HCT116 (cell line): Measurements from ENCODE around the gene FGF1. TPM values are rescaled to one million over a fixed set of nuclear protein-coding genes. Genes with fewer than 3 reads are reported as not detected.

Experiments
- ATAC-seq: fragments of 200-7000 bp; cut with Tn5 transposase; 2 replicates; pipeline ENCODE4 v1.9.1; 2020; ENCODE audit warnings: mild to moderate bottlenecking, moderate library complexity
- BruUV-seq: library from RNA; stranded (reverse); fragments of 400-500 nt; replicated peaks from 2 replicates; lab custom pipeline; 2021; lab: Mats Ljungman, UMichigan
- CTCF ChIA-PET: fragments of 300-600 bp; sonication (Branson Sonifier 250); formaldehyde crosslinking; loops from one replicate; lab custom pipeline; 2021; ENCODE audit warnings: antibody characterized with exemption; lab: Charles Lee
- POLR2A ChIA-PET: fragments of 300-600, 350-600 bp; sonication (Branson Sonifier 250); formaldehyde crosslinking; loops from one replicate; lab custom pipeline; 2021; ENCODE audit warnings: antibody characterized with exemption; lab: Charles Lee
- RAD21 ChIA-PET, 2 experiments: fragments of 300-600 bp; sonication (Branson Sonifier 250); formaldehyde crosslinking; loops; one replicate each; lab custom pipeline; 2023; ENCODE audit warnings: low total read pairs in 2 of 2; ENCODE audit not compliant: uncharacterized antibody in 2 of 2, unreplicated experiment in 2 of 2, low non-redundant PET in 1 of 2; lab: Charles Lee
- DNase-seq: peaks from one replicate; pipeline ENCODE4 v3.0.0-alpha.2; 2010; ENCODE audit warnings: low read depth, low spot score
- H2AFZ ChIP-seq: fragments of 200-600 bp; shearing (Covaris generic), sonication (generic); 2 replicates; pipeline ENCODE4 v1.6.1; 2017; ENCODE audit warnings: low read depth, mixed run types, mixed read lengths, antibody characterized with exemption, low read length; ENCODE audit not compliant: poor library complexity, severe bottlenecking
- H3K27ac ChIP-seq: 2 replicates; pipeline ENCODE4 v1.5.1; 2012; ENCODE audit warnings: low read depth, low read length
- H3K27me3 ChIP-seq: fragments of 200-600 bp; sonication (generic); 2 replicates; pipeline ENCODE4 v1.6.1; 2016; ENCODE audit warnings: mixed run types, low read length, mixed read lengths; ENCODE audit not compliant: insufficient read depth
- H3K36me3 ChIP-seq, 2 experiments: fragments of 200-500 bp in 1 of 2; fragments of 200-600 bp in 1 of 2; sonication (Bioruptor generic) in 1 of 2; sonication (generic) in 1 of 2; 2 replicates each; pipeline versions ENCODE4 v1.5.1 to v1.6.1; 2014 to 2016; ENCODE audit warnings: low read length in 2 of 2, inconsistent platforms in 1 of 2, mixed read lengths in 1 of 2, mixed run types in 1 of 2; ENCODE audit not compliant: insufficient read depth in 2 of 2, control insufficient read depth in 1 of 2
- H3K4me1 ChIP-seq, 2 experiments: fragments of 200-600 bp in 1 of 2; sonication (generic) in 1 of 2; 2 replicates each; pipeline versions ENCODE4 v1.5.1 to v1.6.1; 2012 to 2017; ENCODE audit warnings: low read length in 2 of 2, inconsistent platforms in 1 of 2, mild to moderate bottlenecking in 1 of 2, mixed read lengths in 1 of 2, mixed run types in 1 of 2, moderate library complexity in 1 of 2; ENCODE audit not compliant: insufficient read depth in 2 of 2, control insufficient read depth in 1 of 2
- H3K4me2 ChIP-seq: fragments of 200-600 bp; sonication (generic); 2 replicates; pipeline ENCODE4 v1.6.1; 2017; ENCODE audit warnings: mixed run types, low read length, mixed read lengths
- H3K4me3 ChIP-seq, 2 experiments: fragments of 200-600 bp in 1 of 2; sonication (generic) in 1 of 2; replicated peaks in 1 of 2; 2 replicates each; pipeline ENCODE4 v1.5.1; 2011 to 2016; ENCODE audit warnings: low read length in 2 of 2, control low read depth in 1 of 2, low read depth in 1 of 2, mild to moderate bottlenecking in 1 of 2, mixed read lengths in 1 of 2, mixed run types in 1 of 2
- H3K79me2 ChIP-seq: fragments of 200-600 bp; sonication (generic); 2 replicates; pipeline ENCODE4 v1.6.1; 2017; ENCODE audit warnings: mild to moderate bottlenecking, mixed run types, low read length, moderate library complexity, mixed read lengths; ENCODE audit not compliant: insufficient read depth
- H3K9ac ChIP-seq: fragments of 200-600 bp; sonication (generic); 2 replicates; pipeline ENCODE4 v1.6.1; 2016; ENCODE audit warnings: low read length, mixed read lengths
- H3K9me2 ChIP-seq: fragments of 200-600 bp; sonication (generic), shearing (Covaris generic); 2 replicates; pipeline ENCODE4 v1.6.1; 2017; ENCODE audit warnings: mixed run types, mild to moderate bottlenecking, moderate library complexity; ENCODE audit not compliant: insufficient read depth
- H3K9me3 ChIP-seq, 2 experiments: fragments of 200-500 bp in 1 of 2; fragments of 200-600 bp in 1 of 2; sonication (Bioruptor generic) in 1 of 2; sonication (generic) in 1 of 2; 2 replicates each; pipeline ENCODE4 v1.6.1; 2014 to 2017; ENCODE audit warnings: low read length in 2 of 2, mixed read lengths in 2 of 2, inconsistent platforms in 1 of 2, low read depth in 1 of 2, mild to moderate bottlenecking in 1 of 2, mixed run types in 1 of 2, moderate library complexity in 1 of 2; ENCODE audit not compliant: control insufficient read depth in 1 of 2, insufficient read depth in 1 of 2
- H4K20me1 ChIP-seq: fragments of 200-600 bp; sonication (generic), shearing (Covaris generic); 2 replicates; pipeline ENCODE4 v1.6.1; 2017; ENCODE audit warnings: mixed run types, mild to moderate bottlenecking, moderate library complexity; ENCODE audit not compliant: insufficient read depth
- ATF3 ChIP-seq: IDR thresholded peaks from 2 replicates; pipeline ENCODE4 v1.6.1; 2012
- CBX3 ChIP-seq: IDR thresholded peaks from 2 replicates; pipeline ENCODE4 v1.6.1; 2012; ENCODE audit warnings: low read depth
- CEBPB ChIP-seq: IDR thresholded peaks from 2 replicates; pipeline ENCODE4 v1.6.1; 2012; ENCODE audit warnings: low read depth
- CTCF ChIP-seq, 3 experiments: fragments of 200-600 bp in 1 of 3; sonication (generic) in 1 of 3; IDR thresholded peaks in 2 of 3; conservative IDR thresholded peaks in 1 of 3; 2 replicates each; pipeline ENCODE4 v1.5.1; 2012 to 2017; ENCODE audit warnings: low read depth in 2 of 3, low read length in 2 of 3, antibody characterized with exemption in 1 of 3, borderline replicate concordance in 1 of 3, control low read depth in 1 of 3, mild to moderate bottlenecking in 1 of 3, mixed read lengths in 1 of 3, mixed run types in 1 of 3, moderate library complexity in 1 of 3; ENCODE audit not compliant: insufficient read depth in 1 of 3
- EGR1 ChIP-seq: IDR thresholded peaks from 2 replicates; pipeline ENCODE4 v1.6.1; 2012; ENCODE audit warnings: low read depth
- ELF1 ChIP-seq: IDR thresholded peaks from 2 replicates; pipeline ENCODE4 v1.6.1; 2012; ENCODE audit warnings: low read depth, borderline replicate concordance
- EZH2 ChIP-seq: fragments of 200-600 bp; sonication (generic); IDR thresholded peaks from 2 replicates; pipeline ENCODE4 v1.6.1; 2017; ENCODE audit warnings: antibody characterized with exemption, mixed run types
- EZH2phosphoT487 ChIP-seq: fragments of 200-600 bp; IDR thresholded peaks from 2 replicates; pipeline ENCODE4 v1.6.1; 2018; ENCODE audit warnings: antibody characterized with exemption, borderline replicate concordance
- JUND ChIP-seq: IDR thresholded peaks from 2 replicates; pipeline ENCODE4 v1.6.1; 2012
- MAX ChIP-seq: IDR thresholded peaks from 2 replicates; pipeline ENCODE4 v1.6.1; 2012
- POLR2A ChIP-seq: IDR thresholded peaks from 2 replicates; pipeline ENCODE4 v1.7.0; 2011; ENCODE audit warnings: borderline replicate concordance; ENCODE audit not compliant: insufficient read depth, insufficient read length; ENCODE audit errors: extremely low read depth
- POLR2AphosphoS5 ChIP-seq: IDR thresholded peaks from 2 replicates; pipeline ENCODE4 v1.6.1; 2011; ENCODE audit warnings: mild to moderate bottlenecking, low read depth, low read length, moderate library complexity
- RAD21 ChIP-seq: IDR thresholded peaks from 2 replicates; pipeline ENCODE4 v1.6.1; 2012; ENCODE audit warnings: low read depth, mild to moderate bottlenecking
- REST ChIP-seq: IDR thresholded peaks from 2 replicates; pipeline ENCODE4 v1.6.1; 2012; ENCODE audit warnings: low read depth
- SIN3A ChIP-seq: IDR thresholded peaks from 2 replicates; pipeline ENCODE4 v1.6.1; 2012; ENCODE audit warnings: low read depth
- SP1 ChIP-seq: IDR thresholded peaks from 2 replicates; pipeline ENCODE4 v1.6.1; 2012; ENCODE audit warnings: low read depth
- SRF ChIP-seq: IDR thresholded peaks from 2 replicates; pipeline ENCODE4 v1.6.1; 2012; ENCODE audit warnings: low read depth
- TCF7L2 ChIP-seq: IDR thresholded peaks from 2 replicates; pipeline ENCODE4 v1.7.0; 2011; ENCODE audit warnings: borderline replicate concordance, inconsistent platforms; ENCODE audit not compliant: insufficient read depth, insufficient read length; ENCODE audit errors: extremely low read depth
- ZBTB33 ChIP-seq: IDR thresholded peaks from 2 replicates; pipeline ENCODE4 v1.6.1; 2011; ENCODE audit warnings: mild to moderate bottlenecking, low read length, moderate library complexity; ENCODE audit not compliant: insufficient replicate concordance; ENCODE audit errors: extremely low read depth
- ZNF274 ChIP-seq: fragments of 200-500 bp; sonication (Bioruptor generic); IDR thresholded peaks from 2 replicates; pipeline ENCODE4 v1.6.1; 2014; ENCODE audit warnings: mild to moderate bottlenecking, low read depth, low read length, inconsistent platforms
- intact Hi-C: fragments of 100-400 bp; cut with micrococcal nuclease; formaldehyde crosslinking; loops from 2 replicates; pipeline ENCODE4 v1.10.0; 2022
- total RNA-seq: library from RNA; stranded (reverse); gene quantifications from one replicate; pipeline ENCODE4 v1.2.1, GENCODE V29; 2021; ENCODE audit not compliant: unreplicated experiment

FGF1 gene
- total RNA-seq, 1 experiment from 2014 or later = not detected

- no peak for DNase-seq
- peaks cover 3 to 28% of the 10 kb centered on the region in 2 experiments for H3K4me1 ChIP-seq
- no peaks in the 10 kb centered on the region for H3K36me3 ChIP-seq
- H3K4me3 ChIP-seq = no peak overlapping the region
- no peak overlapping the region for H3K9ac ChIP-seq
- no peak overlapping the region for H2AFZ ChIP-seq
- no peaks in the 10 kb centered on the region for H3K9me2 ChIP-seq
- no peak for ATAC-seq
- POLR2A ChIA-PET = interaction anchor here (1.8 kb wide), 1 partner anchor 98 kb away, joined by 4 read pairs; no protein-coding TSS in a partner anchor
- BruUV-seq = no TSS peak
- H3K27ac ChIP-seq = no peak overlapping the region
- intact Hi-C loops = no loop called here
- H3K79me2 ChIP-seq = no peaks in the 10 kb centered on the region
- no peak overlapping the region for H3K4me2 ChIP-seq
- RAD21 ChIA-PET = interaction anchor here in 1 of 2 experiments (1.0 kb wide), 1 partner anchor 183 kb away, joined by 3 read pairs; no protein-coding TSS in a partner anchor
- no peaks in the 10 kb centered on the region for H4K20me1 ChIP-seq
- H3K27me3 ChIP-seq = no peaks in the 10 kb centered on the region
- H3K9me3 ChIP-seq = no peaks in the 10 kb centered on the region
- CTCF ChIA-PET = interaction anchor here (0.6 kb wide), 1 partner anchor 170 kb away, joined by 3 read pairs; no protein-coding TSS in a partner anchor
- TF ChIP-seq ATF3 (no peak), ZBTB33 (no peak), JUND (no peak), SP1 (no peak), CEBPB (no peak), POLR2A (no peak), SIN3A (no peak), EZH2phosphoT487 (no peak), REST (no peak), ZNF274 (no peak), MAX (no peak), RAD21 (no peak), EGR1 (no peak), EZH2 (no peak), TCF7L2 (no peak), CBX3 (no peak), POLR2AphosphoS5 (no peak), SRF (no peak), CTCF (IDR thresholded peaks at IDR 0.05 in 2 of 3, conservative IDR thresholded peaks at IDR 0.05 in 1 of 3; ENCODE audit: borderline replicate concordance in 1 of 3, insufficient read depth in 1 of 3, low read depth in 2 of 3, low read length in 2 of 3) (no peak), ELF1 (no peak)
Measured at GRCh38 chr5:142542906-142543305, 143.0 kb downstream of the FGF1 start.
